Mesothelial cell of epicardium (in vitro differentiated cells): ENCODE data around the gene RASL11B. TPM values are rescaled to one million over a fixed set of nuclear protein-coding genes. Genes with fewer than 3 reads are reported as not detected.
A peak's percentile ranks its signal among the peaks of the same experiment; 100 is the strongest.

Experiments
- DNase-seq, 2 experiments: peaks; one replicate each; pipeline ENCODE4 v3.0.0; 2021; ENCODE audit warnings: low spot score in 2 of 2; ENCODE audit not compliant: unreplicated experiment in 2 of 2
- H3K27ac Mint-ChIP-seq: 2 replicates; pipeline ENCODE4 v1.8.0; 2021; ENCODE audit warnings: mixed read lengths
- H3K27me3 Mint-ChIP-seq: 2 replicates; pipeline ENCODE4 v1.8.0; 2021; ENCODE audit warnings: low read depth, mixed read lengths
- H3K36me3 Mint-ChIP-seq: 2 replicates; pipeline ENCODE4 v1.8.0; 2021; ENCODE audit warnings: mixed read lengths
- H3K4me1 Mint-ChIP-seq: 2 replicates; pipeline ENCODE4 v1.8.0; 2021; ENCODE audit warnings: mixed read lengths
- H3K4me3 Mint-ChIP-seq: 2 replicates; pipeline ENCODE4 v1.8.0; 2021; ENCODE audit warnings: mild to moderate bottlenecking, moderate library complexity, mixed read lengths
- H3K9me3 Mint-ChIP-seq: 2 replicates; pipeline ENCODE4 v1.8.0; 2021; ENCODE audit warnings: mixed read lengths
- CTCF ChIP-seq: fragments of 200-600 bp; sonication (generic); IDR thresholded peaks from one replicate; pipeline ENCODE4 v1.5.0; 2021; ENCODE audit warnings: antibody characterized with exemption; ENCODE audit not compliant: unreplicated experiment
- total RNA-seq: library from RNA; stranded (reverse); gene quantifications from 3 replicates; pipeline ENCODE4 v1.2.1, GENCODE V29; 2021

RASL11B gene
- total RNA-seq, 1 donor from 2014 or later = 26.1 TPM

GRCh38 chr4:52910115-52910514 lies 48.0 kb downstream of the RASL11B start:
- no peak for TF ChIP-seq CTCF
- H3K4me1 Mint-ChIP-seq = peaks cover 62% of the 10 kb centered on the region

GRCh38 chr4:52911684-52912294 lies 49.7 kb downstream of the RASL11B start:
- no peak overlapping the region for H3K4me3 Mint-ChIP-seq
- no peak overlapping the region for H3K27ac Mint-ChIP-seq
- DNase-seq = peak; percentile 33 to 70
- peak; percentile 66 for TF ChIP-seq CTCF
- H3K36me3 Mint-ChIP-seq = no peaks in the 10 kb centered on the region
- no peaks in the 10 kb centered on the region for H3K9me3 Mint-ChIP-seq
- peaks cover 65% of the 10 kb centered on the region for H3K4me1 Mint-ChIP-seq
- H3K27me3 Mint-ChIP-seq = no peaks in the 10 kb centered on the region

More at GRCh38 chr4:52910115-52910514, 48.0 kb downstream of the RASL11B start:
- Mint-ChIP-seq H3K27me3 (no peaks in the 10 kb centered on the region), H3K36me3 (no peaks in the 10 kb centered on the region), H3K4me3 (no peak overlapping the region), H3K9me3 (no peaks in the 10 kb centered on the region), H3K27ac (no peak overlapping the region)
- DNase-seq = no peak

DNA sequence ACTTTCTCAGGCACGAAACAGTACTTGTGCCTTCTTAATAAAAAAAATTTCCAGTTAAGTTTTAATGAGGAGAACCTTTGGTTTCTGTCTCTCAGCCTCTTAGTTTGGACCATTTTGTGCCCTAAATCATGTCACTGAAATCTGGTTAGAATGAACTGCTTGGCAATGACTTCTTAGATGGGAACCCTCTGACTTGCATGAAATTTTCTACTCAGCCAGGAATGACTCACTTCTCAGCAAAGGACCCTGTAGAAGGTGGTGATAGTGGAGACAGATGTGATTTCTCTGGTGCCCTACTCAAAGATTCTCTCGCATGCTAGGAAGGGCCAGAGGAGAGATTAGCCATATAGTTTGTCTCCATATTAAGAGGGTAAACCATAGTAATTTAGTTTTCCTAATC lies 50.5 kb downstream of the RASL11B start:
- no peak for TF ChIP-seq CTCF
- Mint-ChIP-seq H3K4me1 (peaks cover 57% of the 10 kb centered on the region), H3K27ac (peak overlapping the region; percentile 90)

GRCh38 chr4:52914051-52914605 lies 52.0 kb downstream of the RASL11B start:
- no peak for DNase-seq
- Mint-ChIP-seq H3K9me3 (no peaks in the 10 kb centered on the region), H3K36me3 (no peaks in the 10 kb centered on the region), H3K4me3 (peak overlapping the region; percentile 15), H3K27me3 (no peaks in the 10 kb centered on the region), H3K27ac (peak overlapping the region; percentile 94), H3K4me1 (peaks cover 49% of the 10 kb centered on the region)
- TF ChIP-seq CTCF = no peak

More for the DNA sequence above, 50.5 kb downstream of the RASL11B start:
- H3K36me3 Mint-ChIP-seq = no peaks in the 10 kb centered on the region
- H3K4me3 Mint-ChIP-seq = no peak overlapping the region
- no peaks in the 10 kb centered on the region for H3K27me3 Mint-ChIP-seq
- no peaks in the 10 kb centered on the region for H3K9me3 Mint-ChIP-seq
- no peak for DNase-seq

- no peak for TF ChIP-seq CTCF
- peak overlapping the region; percentile 89 for H3K27ac Mint-ChIP-seq
- no peaks in the 10 kb centered on the region for H3K27me3 Mint-ChIP-seq
- DNase-seq = no peak
- H3K4me1 Mint-ChIP-seq = peaks cover 60% of the 10 kb centered on the region
- H3K36me3 Mint-ChIP-seq = no peaks in the 10 kb centered on the region
- no peaks in the 10 kb centered on the region for H3K9me3 Mint-ChIP-seq
- no peak overlapping the region for H3K4me3 Mint-ChIP-seq
Measured at GRCh38 chr4:52915191-52915590, 53.1 kb downstream of the RASL11B start.
